Tibial nerve (tissue), 4 donors: ENCODE data around the gene SBNO2. TPM values are rescaled to one million over a fixed set of nuclear protein-coding genes. Genes with fewer than 3 reads are reported as not detected.

ENCODE experiments used
- DNase-seq, 2 donors: peaks; one replicate each; pipeline ENCODE4 v3.0.0-alpha.2; 2019; ENCODE audit warnings: low spot score in 2 of 2
- H3K27ac ChIP-seq, 4 donors: fragments of 200-600 bp; sonication (generic) in 3 of 4; one replicate each; pipeline ENCODE4 v1.5.1; 2017 to 2019; ENCODE audit warnings: mild to moderate bottlenecking in 1 of 4
- H3K27me3 ChIP-seq, 2 donors: fragments of 200-600 bp; sonication (generic) in 1 of 2; one replicate each; pipeline versions ENCODE4 v1.5.1 to v1.6.0; 2017 to 2019
- H3K36me3 ChIP-seq, 3 donors: fragments of 200-600 bp; sonication (generic); one replicate each; pipeline ENCODE4 v1.5.1; 2018 to 2019
- H3K4me1 ChIP-seq, 4 donors: fragments of 200-600 bp; sonication (generic) in 3 of 4; one replicate each; pipeline ENCODE4 v1.5.1; 2017 to 2019
- H3K4me3 ChIP-seq, 4 donors: fragments of 200-600 bp; sonication (generic) in 3 of 4; one replicate each; pipeline ENCODE4 v1.5.1; 2017 to 2019; ENCODE audit warnings: mild to moderate bottlenecking in 1 of 4, moderate library complexity in 1 of 4
- H3K9me3 ChIP-seq, 4 donors: fragments of 200-600 bp; sonication (generic) in 3 of 4; one replicate each; pipeline ENCODE4 v1.5.1; 2017 to 2019
- CTCF ChIP-seq, 5 experiments: fragments of 200-600 bp in 3 of 5; fragments of 450-650 bp in 2 of 5; sonication (generic) in 3 of 5; IDR thresholded peaks; one replicate each; pipeline ENCODE4 v1.5.1; 2016 to 2019; ENCODE audit warnings: antibody characterized with exemption in 5 of 5, mild to moderate bottlenecking in 3 of 5, moderate library complexity in 2 of 5
- EP300 ChIP-seq, 2 donors: sonication (generic); formaldehyde crosslinking; IDR thresholded peaks; one replicate each; pipeline ENCODE4 v1.6.1; 2017; ENCODE audit warnings: antibody characterized with exemption in 2 of 2, mild to moderate bottlenecking in 1 of 2
- POLR2A ChIP-seq, 2 donors: fragments of 450-650 bp; IDR thresholded peaks; one replicate each; pipeline ENCODE4 v1.6.1; 2017; ENCODE audit warnings: antibody characterized with exemption in 2 of 2, mild to moderate bottlenecking in 2 of 2, moderate library complexity in 2 of 2
- WGBS, 2 donors: methylation state at CpG; one replicate each; pipeline ENCODE4 v1.1.5; 2018; 5-methylcytosine and 5-hydroxymethylcytosine counted together
- total RNA-seq, 4 donors: library from RNA; depleted of rRNA; stranded (reverse); fragments of >200 nt; gene quantifications; one replicate each; pipeline ENCODE4 v1.1.0, GENCODE V29; 2016

SBNO2 gene
- total RNA-seq, 4 donors from 2014 or later, result 26.6 to 105 (median 39.3) TPM

DNA sequence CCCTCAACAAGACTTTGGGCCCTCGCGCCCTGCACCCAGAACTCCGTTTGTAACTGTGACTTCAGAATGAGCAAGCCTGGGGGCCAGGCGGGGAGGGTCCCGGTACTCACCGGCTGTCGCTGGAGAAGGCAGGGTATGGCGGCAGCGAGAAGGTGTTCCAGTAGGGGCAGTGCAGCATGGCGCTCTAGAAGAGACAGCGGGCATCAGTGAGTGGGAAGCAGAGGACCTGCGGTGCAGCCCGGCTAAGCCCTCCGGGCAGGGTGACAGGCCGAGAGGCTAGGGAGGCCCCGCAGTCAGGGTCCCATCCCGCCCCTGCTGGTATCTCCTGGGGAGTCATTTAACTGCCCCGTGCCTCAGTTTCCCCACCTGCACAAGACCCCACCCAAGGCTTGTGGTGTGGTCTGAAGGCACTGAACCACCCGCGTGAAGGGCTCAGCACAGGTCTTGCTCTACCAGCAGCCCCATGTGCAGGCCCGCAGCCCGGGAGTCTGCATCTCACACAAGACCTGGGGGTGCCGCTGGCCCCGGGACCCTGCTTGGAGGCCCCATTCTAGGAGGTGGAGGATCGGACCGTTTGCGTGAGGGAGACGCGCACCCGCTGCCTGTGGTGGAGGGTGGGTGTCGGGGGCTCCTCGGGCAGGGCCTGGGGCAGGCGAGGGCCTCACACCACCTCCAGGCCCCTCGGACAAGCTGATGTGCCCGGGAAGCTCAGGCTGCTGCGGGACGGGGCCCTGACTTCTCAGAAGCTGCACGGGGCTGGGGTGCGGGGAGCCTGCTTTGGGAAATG is 24.6 kb downstream of the SBNO2 start:
- H3K27ac ChIP-seq, result no peak overlapping the region
- TF ChIP-seq EP300 (IDR thresholded peaks at IDR 0.05) (no peak), CTCF (IDR thresholded peaks at IDR 0.05) (no peak), POLR2A (IDR thresholded peaks at IDR 0.05) (no peak)
- H3K36me3 ChIP-seq, result peaks cover 0 to 72% (median 6%) of the 10 kb centered on the region in 3 donors
- H3K4me1 ChIP-seq, result peaks cover 0 to 68% (median 16%) of the 10 kb centered on the region in 4 donors
- 90 to 94% methylated on average over 23 to 32 of the region's 39 CpGs for WGBS, 2 donors
- no peak for DNase-seq
- H3K27me3 ChIP-seq, result no peaks in the 10 kb centered on the region
- no peaks in the 10 kb centered on the region for H3K9me3 ChIP-seq
- H3K4me3 ChIP-seq, result no peak overlapping the region

DNA sequence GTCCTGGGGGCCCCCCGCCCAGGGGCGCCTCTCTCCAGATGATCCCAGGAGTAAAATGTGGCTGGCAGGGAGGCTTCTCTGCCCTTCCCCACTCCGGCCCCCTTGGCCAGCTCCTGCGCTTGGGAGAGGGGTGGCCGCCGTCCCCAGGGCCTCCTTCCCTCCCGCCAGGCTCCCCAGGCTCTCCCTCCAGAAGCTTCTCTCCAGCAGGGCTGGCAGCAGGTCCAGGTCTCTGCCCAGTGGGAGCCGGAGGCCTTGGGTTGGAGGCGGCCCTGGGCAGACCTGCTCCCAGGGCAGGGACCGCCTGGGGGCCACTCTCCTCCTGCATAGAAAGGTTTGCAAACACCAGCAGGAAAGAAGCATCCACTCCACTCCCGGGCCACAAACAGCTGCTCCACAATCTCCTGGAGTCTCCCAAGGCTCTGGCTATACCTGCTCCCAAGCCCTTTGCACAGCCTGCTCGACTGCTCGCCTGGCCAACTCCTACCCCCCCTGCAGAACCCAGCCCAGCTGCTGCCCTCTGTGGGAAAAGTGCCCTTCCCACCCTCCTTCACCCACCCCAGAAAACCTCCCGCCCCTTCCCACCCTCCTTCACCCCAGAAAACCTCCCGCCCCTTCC is 26.0 kb downstream of the SBNO2 start:
- Histone ChIP-seq H3K4me1 (peaks cover 0 to 54% (median 8%) of the 10 kb centered on the region in 4 donors), H3K4me3 (no peak overlapping the region), H3K27me3 (no peaks in the 10 kb centered on the region), H3K9me3 (no peaks in the 10 kb centered on the region), H3K27ac (no peak overlapping the region), H3K36me3 (peaks cover 0 to 79% (median 6%) of the 10 kb centered on the region in 3 donors)
- 77 to 84% methylated on average over 9 to 13 of the region's 15 CpGs for WGBS, 2 donors
- no peak for DNase-seq
- TF ChIP-seq EP300 (IDR thresholded peaks at IDR 0.05) (no peak), POLR2A (IDR thresholded peaks at IDR 0.05) (no peak), CTCF (IDR thresholded peaks at IDR 0.05) (no peak)

DNA sequence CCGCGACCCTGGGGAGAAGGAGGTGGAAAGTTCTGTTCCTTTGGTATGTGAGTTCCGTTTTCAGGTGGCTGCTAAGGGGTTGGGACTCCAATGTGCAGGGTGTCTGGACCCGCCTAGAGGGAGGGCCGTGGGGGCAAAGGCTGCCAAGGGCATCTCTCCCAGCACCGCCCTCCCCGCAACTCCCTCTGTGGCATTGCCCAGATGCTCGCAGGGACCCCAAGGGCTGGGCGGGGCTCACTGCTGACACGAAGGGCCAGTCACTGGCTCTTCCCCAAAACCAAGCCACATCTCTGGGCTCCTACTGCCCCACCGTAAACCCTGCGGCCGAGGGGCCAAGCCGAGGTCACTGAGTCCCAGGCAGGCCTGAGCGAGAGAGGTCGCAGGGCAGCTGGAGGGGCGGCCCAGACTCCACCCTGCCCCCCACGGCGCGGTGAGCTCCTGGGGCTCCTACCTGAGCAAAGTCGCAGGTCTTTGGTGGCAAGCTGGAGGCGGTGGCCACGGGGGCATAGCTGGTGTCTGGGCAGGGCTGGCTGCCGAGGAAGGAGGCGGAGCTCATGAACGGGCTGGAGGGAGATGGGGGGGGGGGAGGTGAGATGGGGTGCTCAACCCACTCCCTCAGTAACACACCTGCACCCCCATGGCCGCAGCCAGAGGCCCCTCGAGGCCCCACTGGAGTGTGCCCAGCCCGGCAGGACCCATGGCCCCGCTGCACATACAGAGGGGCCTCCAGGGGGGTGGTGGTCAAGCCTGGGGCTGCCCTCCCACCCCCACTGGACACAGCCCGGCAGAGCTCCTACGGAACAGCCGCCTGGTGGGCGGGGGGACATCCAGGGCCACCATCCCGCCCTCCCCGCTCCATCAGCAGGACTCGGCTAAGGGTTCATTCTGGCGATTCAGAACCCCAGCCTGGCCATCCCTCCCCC is 26.9 kb downstream of the SBNO2 start:
- Histone ChIP-seq H3K9me3 (no peaks in the 10 kb centered on the region), H3K27ac (peak overlapping the region in 1 of 4 donors; percentile 29), H3K4me1 (peaks cover 0 to 46% (median 5%) of the 10 kb centered on the region in 4 donors), H3K27me3 (no peaks in the 10 kb centered on the region), H3K4me3 (no peak overlapping the region), H3K36me3 (peaks cover 0 to 83% (median 0%) of the 10 kb centered on the region in 3 donors)
- 65 to 74% methylated on average over 25 to 29 of the region's 38 CpGs for WGBS, 2 donors
- TF ChIP-seq CTCF (IDR thresholded peaks at IDR 0.05), result no peak
- TF ChIP-seq EP300 (IDR thresholded peaks at IDR 0.05), result no peak
- TF ChIP-seq POLR2A (IDR thresholded peaks at IDR 0.05), result no peak
- DNase-seq, result no peak

DNA sequence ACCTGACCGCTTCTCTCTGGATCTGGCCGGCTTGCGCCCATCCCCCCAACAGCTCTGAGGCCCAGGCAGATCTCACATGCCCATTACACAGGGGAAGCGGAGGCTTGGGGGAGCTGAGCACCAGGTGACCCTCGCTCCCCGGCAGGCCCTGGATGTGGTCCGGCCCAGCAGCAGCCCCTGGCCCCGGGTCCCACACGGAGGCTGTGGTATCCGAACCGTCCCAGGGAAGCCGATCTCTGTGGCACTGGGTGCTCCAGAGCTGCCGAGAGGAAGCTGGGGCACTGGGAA is 27.7 kb downstream of the SBNO2 start:
- Histone ChIP-seq H3K36me3 (peaks cover 0 to 83% (median 0%) of the 10 kb centered on the region in 3 donors), H3K4me1 (peaks cover 0 to 39% (median 2%) of the 10 kb centered on the region in 4 donors), H3K9me3 (no peaks in the 10 kb centered on the region), H3K27me3 (no peaks in the 10 kb centered on the region), H3K4me3 (no peak overlapping the region), H3K27ac (no peak overlapping the region)
- 88 to 90% methylated on average over 4 to 13 of the region's 13 CpGs for WGBS, 2 donors
- DNase-seq, result no peak
- TF ChIP-seq CTCF (IDR thresholded peaks at IDR 0.05) (no peak), POLR2A (IDR thresholded peaks at IDR 0.05) (no peak), EP300 (IDR thresholded peaks at IDR 0.05) (no peak)
